OCI-LY3 (cell line): ENCODE results near the gene IFT122.

ENCODE experiments used
- CTCF ChIP-seq: fragments of 200-600, 300-600 bp; sonication (generic); IDR thresholded peaks from 2 replicates; pipeline ENCODE4 v1.5.1; 2014; ENCODE audit warnings: antibody characterized with exemption, low read length, low read depth
- EZH2phosphoT487 ChIP-seq: fragments of 200-600 bp; shearing (Covaris generic); IDR thresholded peaks from 2 replicates; pipeline ENCODE4 v1.6.1; 2018; ENCODE audit warnings: antibody characterized with exemption, mixed run types, low read depth

GRCh38 chr3:129421988-129422745 lies 17.9 kb upstream of the IFT122 start:
- TF ChIP-seq CTCF (no peak), EZH2phosphoT487 (no peak)
